Left colon (tissue), 2 donors: Measurements from ENCODE around the gene ARRDC3. TPM values are rescaled to one million over a fixed set of nuclear protein-coding genes. Genes with fewer than 3 reads are reported as not detected.
"Not testable (repeated sequence)": the region's sequence is repeated elsewhere in the genome, so short reads cannot be mapped to it uniquely, and the experiment has no call there.

ENCODE experiments used
- ATAC-seq: fragments of 200-7000 bp; cut with Tn5 transposase; one replicate; pipeline ENCODE4 v1.9.1; 2020; ENCODE audit warnings: mild to moderate bottlenecking, moderate library complexity
- DNase-seq, 2 donors: peaks; one replicate each; pipeline ENCODE4 v3.0.0-alpha.2; 2020
- intact Hi-C, 2 donors: fragments of 100-400 bp; cut with DNase I in 1 of 2; cut with micrococcal nuclease in 1 of 2; formaldehyde crosslinking; loops; one replicate each; pipeline versions ENCODE4 v1.11.2 to v1.14.0; 2022; cut with DNase I, micrococcal nuclease
- total RNA-seq, 2 donors: library from RNA; stranded (reverse); fragmentation: NEBNext Ultra II Directional; extraction: Animal tissue kit (Norgen Biotek cat#: 25700); gene quantifications; one replicate each; pipeline ENCODE4 v1.2.1, GENCODE V29; 2021
- donor health status: DM: no; HTN: no; CAD: no.
- donor health status: DM: yes; HTN: yes; CAD: no.

The ARRDC3 gene
- total RNA-seq, 2 donors from 2014 or later = 14.5 to 33.0 TPM

- ATAC-seq (no peak), DNase-seq (no peak)
- intact Hi-C loops = no loop called here
These were observed 15.0 kb downstream of the ARRDC3 start for GRCh38 chr5:91367908-91368648.

- intact Hi-C loops = no loop called here
- ATAC-seq (no peak), DNase-seq (no peak)
These were observed 15.8 kb downstream of the ARRDC3 start for GRCh38 chr5:91367344-91367743.

- intact Hi-C loops = no loop called here
- no peak for DNase-seq
- ATAC-seq = no peak
These were observed 16.6 kb downstream of the ARRDC3 start for GRCh38 chr5:91366551-91366950.

GRCh38 chr5:91365498-91365897, 17.6 kb downstream of the ARRDC3 start:
- no peak for DNase-seq
- ATAC-seq = no peak
- intact Hi-C loops = no loop called here

- no peak for ATAC-seq
- intact Hi-C loops = no loop called here
These were observed 20.2 kb downstream of the ARRDC3 start for GRCh38 chr5:91362935-91363334.

GRCh38 chr5:91361790-91362189, 21.3 kb downstream of the ARRDC3 start:
- intact Hi-C loops = no loop called here
- ATAC-seq (no peak), DNase-seq (no peak)

More at GRCh38 chr5:91362935-91363334, 20.2 kb downstream of the ARRDC3 start:
- no peak for DNase-seq

- no peak for DNase-seq
- no peak for ATAC-seq
- intact Hi-C loops = no loop called here
These were observed 21.9 kb downstream of the ARRDC3 start for GRCh38 chr5:91361055-91361701.

- DNase-seq = no peak
- intact Hi-C loops = no loop called here
- ATAC-seq = no peak
These were observed 23.0 kb downstream of the ARRDC3 start for GRCh38 chr5:91359962-91360609.

GRCh38 chr5:91357806-91358205, 25.3 kb downstream of the ARRDC3 start:
- intact Hi-C loops = no loop called here
- no peak for DNase-seq
- no peak for ATAC-seq

- DNase-seq = no peak
- intact Hi-C loops = no loop called here
- peak; percentile 72 for ATAC-seq
These were observed 26.0 kb downstream of the ARRDC3 start for GRCh38 chr5:91357012-91357634.

- ATAC-seq = not testable (repeated sequence)
These were observed 28.2 kb downstream of the ARRDC3 start for GRCh38 chr5:91354867-91355266.

GRCh38 chr5:91352831-91353695, 30.1 kb downstream of the ARRDC3 start:
- intact Hi-C loops = no loop called here
- ATAC-seq (no peak), DNase-seq (no peak)

More at GRCh38 chr5:91354867-91355266, 28.2 kb downstream of the ARRDC3 start:
- intact Hi-C loops, DNase-seq: not testable (repeated sequence)

GRCh38 chr5:91345461-91345860, 37.7 kb downstream of the ARRDC3 start:
- ATAC-seq (no peak), DNase-seq (no peak)
- intact Hi-C loops = no loop called here

- DNase-seq, ATAC-seq, intact Hi-C loops: not testable (repeated sequence)
These were observed 38.4 kb downstream of the ARRDC3 start for GRCh38 chr5:91344661-91345200.

GRCh38 chr5:91343916-91344315, 39.2 kb downstream of the ARRDC3 start:
- ATAC-seq (no peak), DNase-seq (no peak)
- intact Hi-C loops = no loop called here

- intact Hi-C loops, ATAC-seq, DNase-seq: not testable (repeated sequence)
These were observed 40.2 kb downstream of the ARRDC3 start for GRCh38 chr5:91342931-91343330.

- intact Hi-C loops = no loop called here
- no peak for ATAC-seq
- DNase-seq = no peak
These were observed 42.0 kb downstream of the ARRDC3 start for GRCh38 chr5:91341154-91341553.

GRCh38 chr5:91340532-91340931, 42.6 kb downstream of the ARRDC3 start:
- ATAC-seq (no peak), DNase-seq (no peak)
- intact Hi-C loops = no loop called here
